ENCODE data around the gene WNT9B. TPM values are rescaled to one million over a fixed set of nuclear protein-coding genes. Genes with fewer than 3 reads are reported as not detected.
A peak's percentile ranks its signal among the peaks of the same experiment; 100 is the strongest.

WNT9B gene
- total RNA-seq, 1 experiment from 2014 or later = not detected

GRCh38 chr17:46925185-46925868 is 73.9 kb downstream of the WNT9B start:
- peaks cover 36% of the 10 kb centered on the region for H3K36me3 ChIP-seq
- no peaks in the 10 kb centered on the region for H3K27me3 ChIP-seq (replicated peaks)
- H3K4me1 ChIP-seq (replicated peaks) = peaks cover 23% of the 10 kb centered on the region; the same call in 1 of the 2 replicates
- H3K4me3 ChIP-seq = no peak overlapping the region
- no peak for DNase-seq (ENCODE audit: low read depth in 1 of 2, low spot score in 2 of 2)
- H3K27ac ChIP-seq = no peak overlapping the region
- H3K9me3 ChIP-seq (replicated peaks) = no peaks in the 10 kb centered on the region

GRCh38 chr17:46928467-46929261 is 77.3 kb downstream of the WNT9B start:
- H3K4me3 ChIP-seq = no peak overlapping the region
- H3K36me3 ChIP-seq = peaks cover 65% of the 10 kb centered on the region
- 0 out of 2 replicates have a peak overlapping the region, but pooled peaks have one; percentile 4 for H3K27ac ChIP-seq
- no peak for DNase-seq (ENCODE audit: low read depth in 1 of 2, low spot score in 2 of 2)
- H3K4me1 ChIP-seq (replicated peaks) = peaks cover 23% of the 10 kb centered on the region; the same call in 1 of the 2 replicates
- no peaks in the 10 kb centered on the region for H3K9me3 ChIP-seq (replicated peaks)
- H3K27me3 ChIP-seq (replicated peaks) = no peaks in the 10 kb centered on the region; the same call in 1 of the 2 replicates

GRCh38 chr17:46929413-46929812 is 78.0 kb downstream of the WNT9B start:
- no peak for DNase-seq (ENCODE audit: low read depth in 1 of 2, low spot score in 2 of 2)
- Histone ChIP-seq H3K27me3 (replicated peaks) (no peaks in the 10 kb centered on the region; the same call in 1 of the 2 replicates), H3K4me3 (no peak overlapping the region), H3K36me3 (peaks cover 73% of the 10 kb centered on the region), H3K9me3 (replicated peaks) (no peaks in the 10 kb centered on the region), H3K4me1 (replicated peaks) (peaks cover 18% of the 10 kb centered on the region; the same call in 1 of the 2 replicates), H3K27ac (0 out of 2 replicates have a peak overlapping the region, but pooled peaks have one; percentile 4)

- Histone ChIP-seq H3K27me3 (replicated peaks) (no peaks in the 10 kb centered on the region; the same call in 1 of the 2 replicates), H3K4me1 (replicated peaks) (peaks cover 17% of the 10 kb centered on the region; the same call in 1 of the 2 replicates), H3K9me3 (replicated peaks) (no peaks in the 10 kb centered on the region), H3K36me3 (peaks cover 77% of the 10 kb centered on the region), H3K27ac (no peak overlapping the region), H3K4me3 (no peak overlapping the region)
- DNase-seq (ENCODE audit: low read depth in 1 of 2, low spot score in 2 of 2) = no peak
Observed at GRCh38 chr17:46930051-46930450, 78.7 kb downstream of the WNT9B start.

- H3K27me3 ChIP-seq (replicated peaks) = no peaks in the 10 kb centered on the region; the same call in 1 of the 2 replicates
- H3K36me3 ChIP-seq = peaks cover 87% of the 10 kb centered on the region
- no peak for DNase-seq (ENCODE audit: low read depth in 1 of 2, low spot score in 2 of 2)
- H3K4me1 ChIP-seq (replicated peaks) = peaks cover 17% of the 10 kb centered on the region; the same call in 1 of the 2 replicates
- no peaks in the 10 kb centered on the region for H3K9me3 ChIP-seq (replicated peaks)
- no peak overlapping the region for H3K27ac ChIP-seq
- no peak overlapping the region for H3K4me3 ChIP-seq
Observed at GRCh38 chr17:46931596-46931995, 80.2 kb downstream of the WNT9B start.

- Histone ChIP-seq H3K27me3 (replicated peaks) (no peaks in the 10 kb centered on the region; the same call in 1 of the 2 replicates), H3K4me3 (no peak overlapping the region), H3K36me3 (peaks cover 96% of the 10 kb centered on the region), H3K27ac (no peak overlapping the region), H3K9me3 (replicated peaks) (no peaks in the 10 kb centered on the region), H3K4me1 (replicated peaks) (no peaks in the 10 kb centered on the region)
- DNase-seq (ENCODE audit: low read depth in 1 of 2, low spot score in 2 of 2) = no peak
Observed at GRCh38 chr17:46935658-46936266, 84.4 kb downstream of the WNT9B start.

Other genes starting within 250 kb of the WNT9B start
- gene WNT3, start 32.9 kb upstream of the WNT9B start, total RNA-seq (2014; rRNA removed; shearing (Covaris generic)) = 1.8 and 4.0 TPM in 2 replicates
- 55.4 and 71.9 TPM in 2 replicates for gene GOSR2, start 71.6 kb downstream of the WNT9B start, total RNA-seq (2014; rRNA removed; shearing (Covaris generic))
- gene RPRML, start 127.7 kb downstream of the WNT9B start, total RNA-seq (2014; rRNA removed; shearing (Covaris generic)) = not detected in 2 replicates

Measured in SJSA1 (cell line).